ENCODE measurements around the gene TBC1D1. TPM values are rescaled to one million over a fixed set of nuclear protein-coding genes. Genes with fewer than 3 reads are reported as not detected.

TBC1D1 gene
- total RNA-seq, 2 donors from 2014 or later, result 23.3 to 28.7 TPM

DNA sequence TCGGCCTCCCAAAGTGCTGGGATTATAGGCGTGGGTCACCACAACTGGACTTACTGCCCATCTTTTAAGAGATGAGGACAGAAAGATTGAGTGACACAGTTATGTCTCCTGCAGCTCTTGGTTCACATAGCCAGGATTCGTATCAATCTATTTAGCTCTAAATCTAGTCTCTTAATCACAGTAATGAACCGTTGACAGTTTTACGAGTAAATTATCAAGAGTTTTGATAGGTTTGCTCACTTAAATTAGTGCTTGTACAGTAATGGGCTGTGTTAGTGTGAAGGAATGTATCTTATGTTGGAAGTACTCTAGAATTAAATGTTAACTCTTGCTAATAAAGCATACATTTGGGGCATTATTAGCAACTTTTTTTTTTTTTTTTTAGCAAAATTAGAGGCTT lies 175.0 kb downstream of the TBC1D1 start:
- DNase-seq (no peak), ATAC-seq (no peak)
- no peaks in the 10 kb centered on the region for H3K36me3 ChIP-seq (replicated peaks in 1 of 2; ENCODE audit: insufficient read depth in 1 of 2, low read depth in 2 of 2)
- no peak overlapping the region for H3K4me3 ChIP-seq
- H3K4me1 ChIP-seq, result peaks cover 23% of the 10 kb centered on the region
- intact Hi-C loops (cut with DNase I), result loop anchor here (5.0 kb wide), 2 partner anchors 611 to 666 kb away; no protein-coding TSS in a partner anchor
- no peak for TF ChIP-seq POLR2A (IDR thresholded peaks at IDR 0.05)
- TF ChIP-seq, protein P1, sequence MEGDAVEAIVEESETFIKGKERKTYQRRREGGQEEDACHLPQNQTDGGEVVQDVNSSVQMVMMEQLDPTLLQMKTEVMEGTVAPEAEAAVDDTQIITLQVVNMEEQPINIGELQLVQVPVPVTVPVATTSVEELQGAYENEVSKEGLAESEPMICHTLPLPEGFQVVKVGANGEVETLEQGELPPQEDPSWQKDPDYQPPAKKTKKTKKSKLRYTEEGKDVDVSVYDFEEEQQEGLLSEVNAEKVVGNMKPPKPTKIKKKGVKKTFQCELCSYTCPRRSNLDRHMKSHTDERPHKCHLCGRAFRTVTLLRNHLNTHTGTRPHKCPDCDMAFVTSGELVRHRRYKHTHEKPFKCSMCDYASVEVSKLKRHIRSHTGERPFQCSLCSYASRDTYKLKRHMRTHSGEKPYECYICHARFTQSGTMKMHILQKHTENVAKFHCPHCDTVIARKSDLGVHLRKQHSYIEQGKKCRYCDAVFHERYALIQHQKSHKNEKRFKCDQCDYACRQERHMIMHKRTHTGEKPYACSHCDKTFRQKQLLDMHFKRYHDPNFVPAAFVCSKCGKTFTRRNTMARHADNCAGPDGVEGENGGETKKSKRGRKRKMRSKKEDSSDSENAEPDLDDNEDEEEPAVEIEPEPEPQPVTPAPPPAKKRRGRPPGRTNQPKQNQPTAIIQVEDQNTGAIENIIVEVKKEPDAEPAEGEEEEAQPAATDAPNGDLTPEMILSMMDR (IDR thresholded peaks at IDR 0.05), result no peak
- no peak overlapping the region for H3K27ac ChIP-seq
- WGBS, 2 donors, result 67 to 74% methylated on average over 5 of the region's 5 CpGs
- H3K9me3 ChIP-seq, result no peaks in the 10 kb centered on the region
- H3K27me3 ChIP-seq, result no peaks in the 10 kb centered on the region

DNA sequence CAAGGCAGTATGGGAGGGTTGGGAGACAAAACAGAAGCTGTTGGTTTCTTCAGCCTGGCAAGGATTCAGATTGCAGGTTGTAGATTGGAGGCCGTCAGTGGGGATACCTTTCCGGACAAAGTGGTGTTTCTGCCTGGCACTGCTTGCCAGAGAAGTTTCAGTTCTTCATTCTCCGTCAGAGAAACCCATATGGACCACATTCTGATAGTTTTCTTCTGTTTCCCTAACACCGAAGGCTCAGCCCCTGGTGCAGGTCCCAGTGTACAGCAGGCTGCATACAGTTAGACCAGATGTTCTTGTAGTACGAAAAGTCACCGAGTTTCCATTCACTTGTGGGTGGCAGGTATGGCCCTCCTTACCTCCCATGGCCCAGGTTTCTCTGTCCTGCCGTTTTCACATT lies 176.6 kb downstream of the TBC1D1 start:
- intact Hi-C loops (cut with DNase I), result loop anchor here (5.0 kb wide), 2 partner anchors 610 to 665 kb away; no protein-coding TSS in a partner anchor
- no peak for TF ChIP-seq POLR2A (IDR thresholded peaks at IDR 0.05)
- TF ChIP-seq, protein P1 (IDR thresholded peaks at IDR 0.05), result no peak
- H3K27me3 ChIP-seq, result no peaks in the 10 kb centered on the region
- peaks cover 33% of the 10 kb centered on the region for H3K4me1 ChIP-seq
- H3K9me3 ChIP-seq, result no peaks in the 10 kb centered on the region
- no peaks in the 10 kb centered on the region for H3K36me3 ChIP-seq (replicated peaks in 1 of 2; ENCODE audit: insufficient read depth in 1 of 2, low read depth in 2 of 2)
- WGBS, 2 donors, result 79 to 94% methylated on average over 7 of the region's 7 CpGs
- no peak overlapping the region for H3K4me3 ChIP-seq
- H3K27ac ChIP-seq, result peak overlapping the region in 1 of 4 donors; percentile 73
- no peak for DNase-seq
- ATAC-seq, result no peak

DNA sequence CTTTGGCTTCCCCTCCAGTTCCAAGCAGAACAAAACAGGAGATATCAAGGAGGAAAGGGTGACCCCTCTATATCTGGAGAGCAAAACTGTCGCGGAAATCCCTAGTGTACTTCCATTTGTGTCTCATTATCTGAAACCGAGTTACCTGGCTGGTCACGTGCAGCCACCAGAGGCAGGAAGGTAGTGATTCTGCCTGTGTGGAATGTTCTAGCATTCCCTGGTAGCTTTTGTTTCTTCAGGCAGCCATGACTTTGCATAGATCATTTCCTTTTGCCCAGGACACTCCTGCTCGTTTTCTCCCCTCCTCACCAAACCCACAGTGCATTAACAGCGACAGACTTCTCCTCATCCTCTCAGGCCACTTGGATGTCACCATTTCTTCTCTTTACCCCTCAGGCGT lies 177.2 kb downstream of the TBC1D1 start:
- no peaks in the 10 kb centered on the region for H3K27me3 ChIP-seq
- peaks cover 39% of the 10 kb centered on the region for H3K4me1 ChIP-seq
- DNase-seq (no peak), ATAC-seq (no peak)
- TF ChIP-seq, protein P1 (IDR thresholded peaks at IDR 0.05), result no peak
- no peak for TF ChIP-seq POLR2A (IDR thresholded peaks at IDR 0.05)
- H3K27ac ChIP-seq, result peak overlapping the region in 1 of 4 donors; percentile 73
- H3K36me3 ChIP-seq (replicated peaks in 1 of 2; ENCODE audit: insufficient read depth in 1 of 2, low read depth in 2 of 2), result no peaks in the 10 kb centered on the region
- no peaks in the 10 kb centered on the region for H3K9me3 ChIP-seq
- WGBS, 2 donors, result 80 to 86% methylated on average over 7 of the region's 7 CpGs
- no peak overlapping the region for H3K4me3 ChIP-seq
- intact Hi-C loops (cut with DNase I), result loop anchor here (5.0 kb wide), 2 partner anchors 609 to 664 kb away; no protein-coding TSS in a partner anchor

DNA sequence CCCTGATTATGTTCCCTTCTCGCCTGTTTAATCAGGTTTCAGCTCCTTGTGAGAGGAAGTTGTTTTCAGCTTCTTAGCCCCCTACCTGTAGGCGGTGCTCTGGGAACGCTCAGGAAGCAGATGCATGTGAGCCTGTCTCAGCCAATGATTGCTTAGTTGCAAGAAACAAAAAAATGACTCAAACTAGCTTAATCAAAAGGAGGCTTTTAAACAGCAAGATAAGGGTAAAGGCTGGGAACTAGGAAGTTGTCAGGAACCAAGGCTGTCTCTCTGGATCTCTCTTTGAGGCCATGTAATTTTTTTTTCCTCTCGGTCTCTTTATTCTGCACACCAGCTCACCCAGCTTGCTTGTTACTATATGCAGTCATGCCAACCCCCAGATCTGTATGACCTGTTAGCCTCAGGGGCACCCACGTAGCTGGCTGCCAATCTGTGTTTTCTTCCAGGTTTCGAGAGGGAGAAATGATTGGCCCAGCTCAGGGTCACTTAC lies 178.4 kb downstream of the TBC1D1 start:
- Histone ChIP-seq H3K4me1 (peaks cover 44% of the 10 kb centered on the region), H3K36me3 (replicated peaks in 1 of 2; ENCODE audit: insufficient read depth in 1 of 2, low read depth in 2 of 2) (no peaks in the 10 kb centered on the region), H3K27me3 (no peaks in the 10 kb centered on the region), H3K9me3 (no peaks in the 10 kb centered on the region), H3K27ac (peak overlapping the region; percentile 64 to 87 (median 76)), H3K4me3 (no peak overlapping the region)
- intact Hi-C loops (cut with DNase I), result loop anchor here (5.0 kb wide), 2 partner anchors 608 to 663 kb away; no protein-coding TSS in a partner anchor
- WGBS, 2 donors, result 11 to 14% methylated on average over 6 of the region's 6 CpGs
- TF ChIP-seq, protein P1 (IDR thresholded peaks at IDR 0.05), result peak; percentile 41 to 95 (median 91)
- peak in 1 of 3 donors; percentile 32 for TF ChIP-seq POLR2A (IDR thresholded peaks at IDR 0.05)
- ATAC-seq (peak; percentile 94), DNase-seq (peak; percentile 81 to 90 (median 84))

Data from body of pancreas (tissue), 4 donors.